AG10803 (cell line): ENCODE measurements around the gene ZNF488.
"Not testable (repeated sequence)": the region's sequence is repeated elsewhere in the genome, so short reads cannot be mapped to it uniquely, and the experiment has no call there.

Experiments
- DNase-seq: peaks from one replicate; pipeline ENCODE4 v3.0.0; 2010; ENCODE audit warnings: low read depth
- H3K4me3 ChIP-seq: 2 replicates; pipeline ENCODE4 v1.5.1; 2011; ENCODE audit warnings: mild to moderate bottlenecking, low read length, control low read depth
- CTCF ChIP-seq: conservative IDR thresholded peaks from 2 replicates; pipeline ENCODE4 v1.5.1; 2011; ENCODE audit warnings: mild to moderate bottlenecking, low read length, control low read depth, inconsistent platforms

ZNF488 gene

GRCh38 chr10:47397256-47397655 is 13.2 kb upstream of the ZNF488 start:
- TF ChIP-seq CTCF, result no peak
- no peak overlapping the region for H3K4me3 ChIP-seq
- DNase-seq, result no peak

- no peak for TF ChIP-seq CTCF
- no peak for DNase-seq
- H3K4me3 ChIP-seq, result no peak overlapping the region
These were observed 12.2 kb upstream of the ZNF488 start for GRCh38 chr10:47396311-47396717.

- H3K4me3 ChIP-seq, result no peak overlapping the region
- no peak for TF ChIP-seq CTCF
- DNase-seq, result no peak
These were observed 5.5 kb upstream of the ZNF488 start for GRCh38 chr10:47389619-47390018.

GRCh38 chr10:47388879-47389278 is 4.8 kb upstream of the ZNF488 start:
- no peak for DNase-seq
- H3K4me3 ChIP-seq, result no peak overlapping the region
- no peak for TF ChIP-seq CTCF

- not testable (repeated sequence) for DNase-seq, H3K4me3 ChIP-seq
These were observed 2.0 kb upstream of the ZNF488 start for GRCh38 chr10:47386104-47386503.

GRCh38 chr10:47383261-47384147 is 589 bp downstream of the ZNF488 start:
- H3K4me3 ChIP-seq, result peak overlapping the region; percentile 71
- no peak for DNase-seq
- TF ChIP-seq CTCF, result no peak

GRCh38 chr10:47381427-47382379 is 2.4 kb downstream of the ZNF488 start:
- DNase-seq, result no peak
- TF ChIP-seq CTCF, result no peak
- H3K4me3 ChIP-seq, result no peak overlapping the region
